Body of pancreas (tissue), 4 donors: ENCODE results near the gene GOLGA7B.

Experiments used
- CTCF ChIP-seq, 7 experiments: fragments of 450-650 bp in 4 of 7; fragments of 200-600 bp in 3 of 7; sonication (generic) in 3 of 7; IDR thresholded peaks; one replicate each; pipeline ENCODE4 v1.5.1; 2016 to 2019; ENCODE audit warnings: antibody characterized with exemption in 7 of 7
- POLR2A ChIP-seq, 3 donors: fragments of 450-650 bp; IDR thresholded peaks; one replicate each; pipeline ENCODE4 v1.6.1; 2016; ENCODE audit warnings: antibody characterized with exemption in 3 of 3, mild to moderate bottlenecking in 2 of 3

GRCh38 chr10:97810446-97810845 is 39.2 kb upstream of the GOLGA7B start:
- no peak for TF ChIP-seq CTCF (IDR thresholded peaks at IDR 0.05)
- no peak for TF ChIP-seq POLR2A (IDR thresholded peaks at IDR 0.05)
